Caki2 (cell line): ENCODE data around the gene FNDC5. TPM values are rescaled to one million over a fixed set of nuclear protein-coding genes. Genes with fewer than 3 reads are reported as not detected.
A peak's percentile ranks its signal among the peaks of the same experiment; 100 is the strongest.

ENCODE experiments used
- DNase-seq: peaks from one replicate; pipeline ENCODE4 v3.0.0-alpha.2; 2015; ENCODE audit warnings: low read depth
- in situ Hi-C: cut with HindIII; loops from 2 replicates; pipeline ENCODE4 v1.10.0; 2016; ENCODE audit warnings: low sequenced_read_pairs, low pct_unique_long_range_greater_than_20kb, mixed read lengths
- total RNA-seq: library from RNA; depleted of rRNA; stranded (reverse); fragments of >200 nt; shearing (Covaris generic); gene quantifications from 2 replicates; pipeline ENCODE4 v1.2.3, GENCODE V29; 2014; ENCODE audit warnings: low replicate concordance

FNDC5 gene
- total RNA-seq, 1 experiment from 2014 or later: 3.3 TPM

DNA sequence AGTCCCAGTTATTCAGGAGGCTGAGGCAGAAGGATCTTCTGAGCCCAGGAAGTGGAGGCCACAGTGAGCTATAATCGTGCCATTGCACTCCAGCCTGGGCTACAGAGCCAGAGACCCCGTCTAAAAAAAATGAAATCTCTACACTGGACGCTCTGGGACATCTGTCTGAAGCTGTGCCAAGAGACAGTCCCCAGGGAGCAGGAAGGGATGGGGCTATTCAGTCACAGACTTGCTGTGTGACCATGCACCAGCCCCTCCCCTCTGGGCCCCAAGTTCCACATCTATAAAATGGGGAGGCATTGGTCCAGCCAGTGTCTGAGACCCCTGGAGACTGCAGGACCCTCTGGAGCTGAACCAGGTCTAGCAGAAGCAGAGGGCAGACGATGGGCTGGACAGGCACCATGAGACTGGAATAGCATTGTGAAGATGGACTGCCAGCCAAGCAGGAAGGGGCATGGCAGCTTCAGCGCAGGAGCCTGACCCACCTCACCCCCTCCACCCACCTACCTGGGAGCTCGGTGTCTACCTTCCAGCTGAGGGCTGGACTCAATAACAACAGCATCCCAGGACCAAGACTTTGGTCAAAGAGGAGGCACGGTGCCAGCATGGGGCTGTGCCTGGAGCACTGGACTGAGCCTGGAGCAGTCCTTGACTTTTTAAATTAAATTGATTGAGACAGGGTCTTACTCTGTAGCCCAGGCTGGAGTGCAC, 29.0 kb upstream of the FNDC5 start:
- DNase-seq: no peak
- in situ Hi-C loops: no loop called here

DNA sequence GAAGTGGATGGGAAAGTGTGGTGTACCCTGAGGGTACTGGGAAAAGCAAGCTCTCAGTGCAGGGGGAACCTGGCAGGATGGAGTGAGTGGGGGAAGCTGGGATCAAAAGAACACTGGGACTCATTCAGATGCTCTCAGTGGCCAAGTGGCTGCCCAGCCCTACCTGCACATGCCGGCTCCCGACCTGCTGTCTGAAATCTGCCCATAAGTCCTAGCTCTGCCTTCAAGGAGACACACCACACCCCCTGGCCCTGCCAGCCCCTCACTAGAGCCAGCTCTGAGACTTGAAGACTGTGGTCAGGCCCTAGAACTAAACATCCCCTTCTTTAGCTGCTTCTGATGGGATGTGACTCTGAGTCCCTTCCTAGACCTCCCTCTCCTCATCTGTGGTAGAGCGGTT, 28.2 kb upstream of the FNDC5 start:
- in situ Hi-C loops: no loop called here
- DNase-seq: no peak

DNA sequence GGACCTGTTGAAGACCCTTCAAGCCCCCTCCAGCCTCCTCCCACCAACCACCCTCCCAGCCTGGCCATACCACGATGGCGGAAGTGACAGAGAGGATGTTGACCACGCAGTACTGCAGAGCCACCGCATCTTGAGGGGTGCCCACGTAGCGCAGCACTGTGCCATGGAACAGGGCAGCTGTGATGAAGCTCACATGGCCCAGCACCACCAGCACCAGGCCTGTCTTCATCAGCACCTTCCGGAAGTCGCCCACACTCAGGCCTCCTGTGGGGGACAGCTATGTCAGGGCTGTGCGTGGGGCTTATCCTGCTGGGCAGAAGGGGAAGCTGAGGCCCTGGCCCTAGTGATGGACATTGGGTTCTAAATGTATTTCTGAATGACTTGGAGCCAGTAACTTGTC, 27.3 kb upstream of the FNDC5 start:
- no peak for DNase-seq
- in situ Hi-C loops: no loop called here

DNA sequence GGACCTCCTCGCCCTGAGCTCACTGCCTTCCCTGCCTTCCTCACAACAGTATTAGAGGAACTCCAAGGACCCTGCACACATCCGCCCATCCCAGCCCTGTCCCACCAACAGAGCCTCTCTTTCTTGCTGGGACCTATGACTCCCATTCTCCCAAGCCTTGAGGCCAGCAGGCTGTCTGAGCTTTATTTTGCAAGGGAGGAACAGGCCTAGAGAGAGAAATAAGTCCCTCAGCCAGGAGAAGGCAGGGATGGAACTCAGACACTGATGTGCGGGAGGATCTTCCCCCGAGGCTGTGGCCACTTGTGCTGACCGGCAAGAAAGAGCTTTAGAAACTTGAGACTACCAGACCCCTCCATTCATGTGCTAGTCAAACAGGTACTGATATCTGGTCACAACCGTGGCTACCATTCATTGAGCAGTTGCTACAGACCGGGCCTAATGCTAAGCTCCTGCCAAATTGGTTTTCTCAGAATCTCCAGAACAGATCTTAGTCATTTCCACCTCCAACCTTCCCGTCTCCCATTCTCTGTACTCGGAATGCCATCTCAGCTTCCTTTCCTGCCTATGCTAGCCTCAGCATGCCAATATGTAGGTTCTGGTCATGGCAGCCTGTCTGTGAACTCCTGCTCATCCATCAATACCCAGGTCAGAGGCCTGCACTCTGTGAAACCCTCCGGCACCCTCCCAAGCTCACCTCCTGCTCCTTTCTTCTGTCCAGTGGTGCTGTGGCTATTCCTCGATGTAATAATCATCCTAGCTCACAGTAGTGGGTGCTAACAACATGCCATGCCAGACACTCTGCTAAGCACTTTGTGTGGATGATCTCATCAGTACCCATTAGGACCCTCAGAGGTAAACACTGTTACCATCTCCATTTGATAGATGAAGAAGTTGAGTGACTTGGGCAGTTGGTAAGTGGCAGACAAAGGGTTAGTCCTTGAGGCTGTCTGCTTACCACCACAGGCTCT, 26.7 kb upstream of the FNDC5 start:
- DNase-seq: no peak
- in situ Hi-C loops: no loop called here

DNA sequence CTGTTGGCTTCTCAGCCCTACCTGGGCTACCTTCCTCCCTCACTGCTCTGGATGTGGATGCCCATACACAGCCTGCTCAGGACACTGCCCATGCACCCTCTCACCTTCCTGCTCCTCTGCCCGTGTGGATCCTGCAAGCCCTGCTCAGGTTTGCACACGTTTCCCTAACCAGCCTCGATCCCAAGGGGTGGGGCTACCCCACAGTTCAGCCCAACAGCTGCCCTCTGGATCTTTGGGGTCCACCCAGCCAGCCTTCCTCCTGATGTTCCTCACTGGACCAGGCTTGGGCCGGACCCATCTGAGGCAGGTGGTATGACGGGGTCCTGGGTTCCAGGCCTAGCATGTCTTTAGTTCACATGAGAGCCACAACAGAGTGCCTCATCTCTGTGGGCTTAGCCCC, 25.7 kb upstream of the FNDC5 start:
- in situ Hi-C loops: no loop called here

DNA sequence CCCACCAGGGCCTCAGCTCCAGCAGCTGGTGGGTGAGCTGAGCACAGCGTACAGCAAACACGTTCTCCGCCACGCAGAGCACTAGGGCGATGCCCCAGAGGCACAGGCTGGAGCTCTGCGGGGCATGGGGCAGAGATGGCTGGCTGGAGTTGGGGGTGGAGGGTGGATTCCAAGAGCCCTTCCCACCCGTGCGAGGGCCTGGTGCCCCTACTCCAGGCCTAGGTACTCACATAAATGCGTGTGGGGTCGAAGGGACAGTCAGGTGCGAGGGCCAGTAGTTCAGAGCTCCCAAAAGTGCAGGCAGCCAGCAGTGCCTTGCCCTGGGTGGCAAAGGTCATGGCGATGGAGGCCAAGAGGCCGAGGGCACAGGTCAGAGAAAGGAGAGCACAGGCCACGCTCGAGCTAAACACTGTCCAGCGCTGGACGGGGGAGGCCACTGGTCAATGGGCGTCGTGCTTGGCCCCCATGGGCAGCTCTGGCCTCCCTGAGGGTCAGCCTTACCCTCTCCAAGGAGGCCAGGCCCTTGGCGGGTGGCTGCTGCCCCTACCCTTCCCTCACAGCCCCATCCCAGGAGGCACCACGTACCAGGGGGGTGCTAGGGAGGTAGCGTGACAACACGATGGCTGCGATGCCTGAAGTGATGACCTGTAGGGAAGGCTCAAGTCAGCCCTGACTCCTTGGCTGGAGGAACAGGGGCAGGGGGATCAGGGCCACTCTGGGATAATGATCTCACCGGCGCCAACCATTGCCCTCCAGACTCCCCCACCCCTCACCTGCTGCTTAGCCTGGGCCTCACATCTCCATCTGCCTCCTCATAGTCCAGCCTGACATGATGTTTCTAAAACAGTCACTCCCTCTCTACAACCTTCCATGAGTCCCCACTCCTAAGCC, 24.9 kb upstream of the FNDC5 start:
- in situ Hi-C loops: no loop called here
- DNase-seq: no peak

More for the DNA sequence above, 25.7 kb upstream of the FNDC5 start:
- DNase-seq: no peak

DNA sequence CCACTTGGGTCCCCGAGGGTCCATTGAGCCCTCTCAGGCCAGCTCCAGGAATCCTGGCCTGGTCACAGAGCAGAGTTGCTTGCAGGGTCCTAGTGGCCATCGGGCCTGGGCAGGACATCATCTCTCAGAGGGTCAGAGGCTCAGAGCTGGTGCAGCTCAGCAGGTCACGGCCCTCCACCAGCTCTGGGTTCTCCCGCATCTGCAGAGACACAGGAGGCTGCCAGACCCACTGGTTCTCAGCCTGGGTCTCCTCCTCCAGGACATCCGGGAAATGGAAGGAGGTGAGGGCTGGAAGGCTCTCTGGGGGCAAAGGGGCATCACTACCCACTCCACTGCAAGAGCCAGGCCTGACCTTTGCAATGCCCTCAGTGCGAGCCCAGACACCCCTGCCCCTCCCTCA, 24.0 kb upstream of the FNDC5 start:
- in situ Hi-C loops: no loop called here
- no peak for DNase-seq

DNA sequence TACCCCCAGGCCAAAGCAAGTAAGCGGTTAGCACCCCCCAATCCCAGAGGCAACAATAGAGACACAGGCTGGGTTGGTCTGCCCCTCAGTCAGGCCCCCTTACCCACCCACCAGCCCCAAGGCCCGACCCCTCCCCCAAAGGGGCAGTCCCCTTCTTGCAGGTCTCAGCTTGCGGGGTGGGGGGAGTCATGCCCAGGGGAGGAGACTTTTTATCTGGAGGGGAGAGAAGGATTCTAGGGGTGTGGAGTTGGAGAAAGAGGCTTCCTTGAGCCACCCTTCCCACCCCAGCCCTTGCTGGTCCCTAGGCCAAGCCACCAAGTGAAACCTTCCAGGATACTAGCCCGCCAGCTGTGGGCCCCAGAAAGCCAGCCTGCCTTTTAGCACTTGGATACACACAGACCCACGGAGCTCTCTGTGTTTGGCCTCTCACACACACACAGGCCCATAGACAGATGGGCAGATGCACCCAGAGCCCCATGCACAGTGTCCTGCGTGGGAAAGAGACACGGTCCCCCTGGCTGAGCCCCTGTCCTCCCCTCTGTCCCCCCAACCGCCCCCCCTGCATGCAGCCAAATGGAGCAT, 23.4 kb upstream of the FNDC5 start:
- in situ Hi-C loops: no loop called here
- DNase-seq: no peak

DNA sequence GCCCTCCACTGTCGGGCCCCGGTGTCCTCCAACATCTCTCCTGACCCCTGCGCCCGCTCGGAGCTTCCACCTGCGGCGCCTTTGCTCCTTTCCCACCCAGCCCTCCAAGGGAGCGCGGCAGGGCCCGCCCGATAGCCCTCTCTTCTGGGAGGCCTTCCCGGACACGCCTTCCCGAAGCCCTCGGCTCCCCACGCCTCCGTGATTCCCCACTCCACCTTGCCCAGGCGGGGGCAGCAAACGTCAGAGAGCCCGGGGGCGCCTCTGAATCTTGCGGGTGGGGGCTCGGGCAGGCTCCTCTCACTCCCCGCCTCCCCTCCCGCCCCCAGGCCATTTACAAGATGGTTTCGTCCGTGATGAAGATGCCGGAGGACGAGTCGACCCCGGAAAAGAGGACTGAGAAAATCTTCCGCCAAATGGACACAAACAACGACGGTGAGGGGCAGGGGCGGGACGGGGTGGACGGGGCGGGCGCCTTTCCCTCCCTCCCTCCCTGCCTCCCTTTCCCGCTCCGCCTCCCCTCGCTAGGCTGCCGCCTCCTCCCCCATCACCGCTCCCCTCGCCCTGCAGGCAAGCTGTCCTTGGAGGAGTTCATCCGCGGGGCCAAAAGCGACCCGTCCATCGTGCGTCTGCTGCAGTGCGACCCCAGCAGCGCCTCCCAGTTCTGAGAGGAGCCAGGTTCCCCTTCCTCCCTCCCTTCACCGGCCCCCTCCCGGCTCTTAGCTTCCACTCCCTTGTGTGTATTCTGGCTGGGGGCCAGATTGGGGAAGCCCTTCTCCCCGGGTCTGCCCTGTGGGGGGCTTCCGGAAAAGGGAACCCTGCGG, 22.7 kb upstream of the FNDC5 start:
- in situ Hi-C loops: no loop called here
- peak; percentile 42 for DNase-seq

DNA sequence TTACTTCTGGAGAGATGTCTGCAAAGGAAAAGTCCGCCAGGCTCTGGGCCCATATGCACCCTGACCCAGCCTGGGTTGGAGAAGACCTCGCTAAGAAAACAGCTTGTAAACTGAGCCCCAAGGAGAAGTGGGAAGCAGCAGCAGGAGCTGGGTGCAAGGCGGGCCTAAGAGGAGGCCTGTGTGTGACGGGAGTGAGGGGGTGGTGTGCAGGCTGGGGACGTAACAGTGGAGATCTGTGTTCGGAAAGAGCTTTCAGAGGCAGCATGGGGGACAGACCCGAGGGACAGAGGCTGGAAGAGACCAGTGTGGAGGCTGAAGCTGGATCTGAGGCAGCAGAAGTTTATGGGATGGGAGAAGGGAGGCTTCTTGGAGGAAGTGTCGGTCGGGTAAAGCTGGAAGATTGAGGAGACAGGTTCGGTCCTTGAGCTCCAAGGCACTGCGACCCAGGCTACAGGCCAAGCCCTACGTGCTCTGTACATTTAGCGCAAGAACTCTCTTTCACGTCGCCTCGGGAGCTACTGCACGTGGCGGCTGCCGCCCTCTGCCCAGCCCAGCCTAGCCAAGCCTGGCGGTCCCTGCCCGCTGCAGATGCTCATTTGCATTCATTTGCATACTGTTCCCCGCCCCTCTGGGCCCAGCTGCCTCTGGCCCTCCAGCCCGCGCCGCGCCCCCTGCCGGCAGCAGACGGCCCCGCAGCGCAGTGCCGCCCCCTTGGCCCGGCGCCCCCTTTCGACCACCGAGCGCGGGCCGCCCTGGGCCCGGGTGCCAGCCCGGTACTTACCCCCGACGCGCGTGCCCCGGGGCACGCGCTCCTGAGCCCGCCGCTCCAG, 21.9 kb upstream of the FNDC5 start:
- no peak for DNase-seq
- in situ Hi-C loops: no loop called here

DNA sequence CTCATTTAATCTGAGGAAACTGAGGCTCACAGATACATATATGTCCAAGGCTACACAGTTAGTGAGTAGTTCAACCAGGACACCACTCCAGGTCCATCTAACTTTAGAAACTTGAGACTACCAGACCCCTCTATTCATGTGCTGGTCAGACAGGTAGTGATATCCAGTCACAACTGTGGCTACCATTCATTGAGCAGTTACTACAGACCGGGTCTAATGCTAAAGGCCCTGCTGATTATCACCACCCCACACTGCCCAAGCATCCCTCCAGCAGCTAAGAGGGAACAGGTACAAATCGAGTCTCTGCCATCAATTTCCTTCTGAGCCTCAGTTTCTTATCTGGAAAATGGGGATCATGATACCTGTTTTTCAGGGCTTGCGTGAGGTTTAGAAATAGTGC, 20.9 kb upstream of the FNDC5 start:
- in situ Hi-C loops: no loop called here
- no peak for DNase-seq

DNA sequence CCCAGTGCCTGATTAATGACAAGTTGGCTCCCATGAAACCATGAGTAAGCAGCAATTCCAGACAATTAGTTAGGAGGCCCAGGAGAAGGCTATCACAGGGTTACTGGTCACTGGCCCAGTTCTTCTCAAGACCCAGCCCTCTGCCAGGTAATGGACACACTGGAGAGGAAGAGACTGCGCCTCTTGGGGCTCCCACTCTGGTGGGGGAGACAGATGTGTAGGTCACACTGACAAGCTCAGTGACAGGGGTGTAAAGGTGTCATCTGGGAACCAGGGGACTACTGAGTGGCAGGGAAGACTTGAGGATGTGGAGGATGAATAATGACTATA, 20.5 kb upstream of the FNDC5 start:
- no peak for DNase-seq
- in situ Hi-C loops: no loop called here

DNA sequence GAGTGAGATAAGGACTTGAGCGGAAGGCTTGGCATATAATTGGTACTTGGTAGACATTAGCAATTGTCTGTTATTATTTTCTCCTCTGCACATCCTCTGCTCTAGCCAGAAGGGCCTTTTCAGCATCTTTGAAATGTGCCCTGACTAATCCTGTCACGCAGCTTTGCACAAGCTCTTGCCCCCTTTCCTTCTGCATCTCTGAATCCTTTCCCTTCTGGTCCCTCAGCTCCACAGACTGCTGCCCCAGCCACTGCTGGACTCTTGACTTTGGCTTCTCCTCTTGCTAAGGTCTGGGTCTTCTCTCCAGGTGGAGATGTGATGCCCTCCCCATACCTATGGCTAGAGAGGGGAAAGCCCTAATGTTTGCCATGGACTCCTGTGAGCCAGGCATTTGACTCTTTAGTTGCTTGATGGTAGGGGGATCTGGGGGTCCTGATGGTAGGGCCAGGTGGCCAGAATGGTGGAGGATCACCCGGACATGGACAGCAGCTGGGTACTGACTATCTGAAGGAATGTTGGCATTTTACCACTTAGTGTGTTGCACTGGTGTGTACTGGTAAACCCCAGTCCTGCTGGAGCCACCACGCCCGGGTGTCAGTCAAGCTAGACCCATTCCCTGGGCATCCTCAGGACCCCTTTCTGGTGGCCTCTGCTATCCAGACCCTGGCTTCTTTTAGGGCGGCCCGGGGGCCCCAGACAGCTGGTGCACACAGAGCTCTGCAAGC, 20.0 kb upstream of the FNDC5 start:
- in situ Hi-C loops: no loop called here
- DNase-seq: no peak

DNA sequence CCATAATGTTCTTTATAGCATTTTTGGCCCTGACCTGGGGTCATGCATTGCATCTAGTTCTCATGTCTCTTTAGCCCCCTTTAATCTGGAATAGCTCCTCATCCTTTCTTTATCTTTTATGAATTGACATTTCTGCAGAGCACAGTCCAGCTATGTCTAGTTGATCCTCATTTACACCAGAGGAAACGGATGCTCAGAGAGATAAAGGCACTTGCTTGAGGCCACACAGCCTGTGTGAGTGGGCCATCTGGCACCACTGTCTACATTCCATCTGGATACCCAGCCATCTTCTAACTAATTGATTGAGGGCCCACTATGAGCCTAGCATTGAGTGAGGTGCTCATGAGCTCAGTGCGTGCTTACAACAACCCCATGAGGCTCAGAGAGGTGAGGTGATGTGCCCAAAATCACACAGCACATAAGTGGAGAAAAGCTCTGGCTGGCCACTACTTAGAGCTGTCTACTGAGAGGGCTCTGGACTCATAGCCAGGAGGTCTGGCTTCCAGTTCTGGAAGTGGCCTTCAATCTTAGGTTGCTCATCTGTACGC, 19.1 kb upstream of the FNDC5 start:
- no peak for DNase-seq
- in situ Hi-C loops: no loop called here

DNA sequence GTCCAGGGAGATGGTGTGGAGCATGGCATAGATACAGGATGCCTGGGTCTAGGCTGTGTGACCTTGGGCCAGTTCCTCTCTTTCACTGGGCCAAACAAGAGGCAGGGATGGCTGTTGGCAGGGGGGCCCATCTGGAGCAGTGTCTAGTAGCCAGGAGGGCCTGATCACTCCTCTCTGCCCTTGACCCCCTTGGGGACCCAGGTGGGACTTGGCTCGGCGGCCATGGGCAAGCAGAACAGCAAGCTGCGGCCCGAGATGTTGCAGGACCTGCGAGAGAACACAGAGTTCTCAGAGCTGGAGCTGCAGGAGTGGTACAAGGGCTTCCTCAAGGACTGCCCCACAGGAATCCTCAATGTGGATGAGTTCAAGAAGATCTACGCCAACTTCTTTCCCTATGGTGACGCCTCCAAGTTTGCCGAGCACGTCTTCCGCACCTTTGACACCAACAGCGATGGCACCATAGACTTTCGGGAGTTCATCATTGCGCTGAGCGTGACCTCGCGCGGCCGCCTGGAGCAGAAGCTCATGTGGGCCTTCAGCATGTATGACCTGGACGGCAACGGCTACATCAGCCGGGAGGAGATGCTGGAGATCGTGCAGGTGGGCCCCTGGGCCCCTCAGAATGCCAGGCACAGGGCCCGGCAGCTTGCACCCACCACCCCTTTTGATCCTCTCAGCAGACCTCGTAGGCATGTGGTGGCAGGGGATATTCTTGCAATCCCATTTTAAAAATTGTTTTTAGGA, 18.1 kb upstream of the FNDC5 start:
- in situ Hi-C loops: no loop called here

More for the DNA sequence above, 18.1 kb upstream of the FNDC5 start:
- no peak for DNase-seq
